Prostate gland (tissue), 2 donors: ENCODE data around the gene SFN. TPM values are rescaled to one million over a fixed set of nuclear protein-coding genes. Genes with fewer than 3 reads are reported as not detected.

Experiments
- DNase-seq: peaks from one replicate; pipeline ENCODE4 v3.0.0-alpha.2; 2019; ENCODE audit warnings: low spot score
- H3K27ac ChIP-seq, 2 donors: fragments of 200-600 bp; sonication (generic); 2 replicates each; pipeline ENCODE4 v1.5.1; 2017 to 2019
- H3K27me3 ChIP-seq: fragments of 200-600 bp; sonication (generic); replicated peaks from 2 replicates; pipeline ENCODE4 v1.5.1; 2019; ENCODE audit not compliant: insufficient read depth
- H3K36me3 ChIP-seq, 2 donors: fragments of 200-600 bp; sonication (generic); 1 replicate in 1 of 2; 2 replicates in 1 of 2; pipeline versions ENCODE4 v1.5.1 to v1.8.1; 2017 to 2019
- H3K4me1 ChIP-seq: fragments of 200-600 bp; sonication (generic); replicated peaks from 2 replicates; pipeline ENCODE4 v1.5.1; 2019
- H3K4me3 ChIP-seq, 2 donors: fragments of 200-600 bp; sonication (generic); 2 replicates each; pipeline ENCODE4 v1.5.1; 2017 to 2019
- H3K9me3 ChIP-seq: fragments of 200-600 bp; sonication (generic); 2 replicates; pipeline ENCODE4 v1.5.1; 2017
- POLR2A ChIP-seq: fragments of 450-650 bp; IDR thresholded peaks from one replicate; pipeline ENCODE4 v1.6.1; 2016; ENCODE audit warnings: antibody characterized with exemption, mild to moderate bottlenecking
- POLR2AphosphoS5 ChIP-seq: sonication (generic); formaldehyde crosslinking; IDR thresholded peaks from one replicate; pipeline ENCODE4 v1.6.1; 2017; ENCODE audit warnings: antibody characterized with exemption
- WGBS: methylation state at CpG from one replicate; pipeline ENCODE4 v1.1.5; 2018; 5-methylcytosine and 5-hydroxymethylcytosine counted together
- intact Hi-C: fragments of 100-400 bp; cut with DNase I; formaldehyde crosslinking; loops from one replicate; pipeline ENCODE4 v1.14.2; 2022
- small RNA-seq, 2 donors: library from RNA; depleted of rRNA; stranded (forward); fragments of <200 nt; gene quantifications; one replicate each; pipeline ENCODE3, GENCODE V24; 2016
- total RNA-seq, 2 donors: library from RNA; depleted of rRNA; stranded (reverse); fragments of >200 nt; gene quantifications; one replicate each; pipeline ENCODE4 v1.1.0, GENCODE V29; 2016
- TF ChIP-seq, protein P1 (sequence below), 4 experiments: fragments of 200-600 bp in 2 of 4; fragments of 450-650 bp in 2 of 4; sonication (generic) in 2 of 4; IDR thresholded peaks; 1 replicate in 3 of 4; 2 replicates in 1 of 4; pipeline ENCODE4 v1.5.1; 2016 to 2019; ENCODE audit warnings: antibody characterized with exemption in 4 of 4, mild to moderate bottlenecking in 2 of 4, moderate library complexity in 2 of 4

Gene SFN
- total RNA-seq, 2 donors from 2014 or later: 39.2 to 80.7 TPM

DNA sequence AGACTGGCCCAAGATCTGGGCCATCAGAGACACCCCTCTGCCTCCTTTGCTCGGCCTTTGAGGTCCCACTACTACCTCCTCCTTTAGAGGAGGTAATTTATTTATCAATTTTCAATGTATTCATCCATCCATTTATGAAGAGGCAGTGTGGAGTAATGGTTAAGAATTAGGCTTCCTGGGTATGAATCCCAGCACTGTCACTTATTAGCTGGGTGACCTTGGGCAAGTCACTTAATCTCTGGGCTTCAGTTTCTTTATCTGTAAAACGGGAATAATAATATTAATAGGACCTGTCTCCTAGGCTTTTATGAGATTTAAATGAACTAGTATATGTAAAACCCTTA is 49.2 kb downstream of the SFN start:
- Histone ChIP-seq H3K9me3 (no peaks in the 10 kb centered on the region), H3K27me3 (no peaks in the 10 kb centered on the region), H3K27ac (no peak overlapping the region), H3K4me3 (no peak overlapping the region), H3K4me1 (no peaks in the 10 kb centered on the region), H3K36me3 (no peaks in the 10 kb centered on the region)
- intact Hi-C loops: no loop called here
- TF ChIP-seq, protein P1, sequence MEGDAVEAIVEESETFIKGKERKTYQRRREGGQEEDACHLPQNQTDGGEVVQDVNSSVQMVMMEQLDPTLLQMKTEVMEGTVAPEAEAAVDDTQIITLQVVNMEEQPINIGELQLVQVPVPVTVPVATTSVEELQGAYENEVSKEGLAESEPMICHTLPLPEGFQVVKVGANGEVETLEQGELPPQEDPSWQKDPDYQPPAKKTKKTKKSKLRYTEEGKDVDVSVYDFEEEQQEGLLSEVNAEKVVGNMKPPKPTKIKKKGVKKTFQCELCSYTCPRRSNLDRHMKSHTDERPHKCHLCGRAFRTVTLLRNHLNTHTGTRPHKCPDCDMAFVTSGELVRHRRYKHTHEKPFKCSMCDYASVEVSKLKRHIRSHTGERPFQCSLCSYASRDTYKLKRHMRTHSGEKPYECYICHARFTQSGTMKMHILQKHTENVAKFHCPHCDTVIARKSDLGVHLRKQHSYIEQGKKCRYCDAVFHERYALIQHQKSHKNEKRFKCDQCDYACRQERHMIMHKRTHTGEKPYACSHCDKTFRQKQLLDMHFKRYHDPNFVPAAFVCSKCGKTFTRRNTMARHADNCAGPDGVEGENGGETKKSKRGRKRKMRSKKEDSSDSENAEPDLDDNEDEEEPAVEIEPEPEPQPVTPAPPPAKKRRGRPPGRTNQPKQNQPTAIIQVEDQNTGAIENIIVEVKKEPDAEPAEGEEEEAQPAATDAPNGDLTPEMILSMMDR (IDR thresholded peaks at IDR 0.05): no peak
- TF ChIP-seq POLR2AphosphoS5 (no peak), POLR2A (no peak)
- DNase-seq: no peak
- 64% methylated on average over 2 of the region's 2 CpGs for WGBS

DNA sequence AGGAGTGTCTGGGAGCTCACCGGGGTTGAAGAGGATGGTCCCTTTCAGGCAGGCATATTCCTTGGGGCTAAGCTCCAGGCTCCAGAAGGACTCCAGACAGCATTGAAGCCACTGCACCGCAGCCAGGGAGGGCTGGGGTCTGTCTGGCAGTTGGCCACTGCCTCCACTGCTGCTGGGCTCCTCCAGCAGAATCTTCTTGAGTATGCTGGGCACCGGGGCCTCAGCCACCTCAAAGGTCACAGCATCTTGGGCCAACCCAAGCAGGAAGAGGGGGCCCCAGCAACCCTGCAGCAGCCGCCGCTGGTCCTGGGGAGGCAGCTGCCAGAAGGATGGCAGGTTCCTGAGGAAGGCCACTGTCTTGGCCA is 50.4 kb downstream of the SFN start:
- Histone ChIP-seq H3K27ac (no peak overlapping the region), H3K9me3 (no peaks in the 10 kb centered on the region), H3K36me3 (no peaks in the 10 kb centered on the region), H3K4me3 (no peak overlapping the region), H3K4me1 (no peaks in the 10 kb centered on the region), H3K27me3 (no peaks in the 10 kb centered on the region)
- intact Hi-C loops: no loop called here
- TF ChIP-seq POLR2A (no peak), POLR2AphosphoS5 (no peak)
- TF ChIP-seq, protein P1 (IDR thresholded peaks at IDR 0.05): no peak
- WGBS: 86% methylated on average over 5 of the region's 5 CpGs
- DNase-seq: no peak

Small RNA genes lying within 50 kb of the gene (small RNA-seq; reads per million reads assigned to genes)
- gene RN7SL165P: 0 reads per million in 2 donors

Other genes with a start within 250 kb of the SFN start
- 10 to 100 TPM; 71.4 to 92.8 TPM for gene ARID1A, start 167.1 kb upstream of the SFN start, total RNA-seq
- 10 to 100 TPM; 26.4 to 32.4 TPM for gene PIGV, start 75.2 kb upstream of the SFN start, total RNA-seq
- 10 to 100 TPM; 20.0 to 30.7 TPM for gene ZDHHC18, start 36.5 kb upstream of the SFN start, total RNA-seq
- gene GPN2, start 27.1 kb downstream of the SFN start, total RNA-seq: 10 to 100 TPM; 15.7 to 26.0 TPM
- gene GPATCH3, start 37.3 kb downstream of the SFN start, total RNA-seq: 10 to 100 TPM in 1 of 2 donors, 1 to 10 TPM in 1; 9.2 to 28.2 TPM
- not detected for gene NR0B2, start 50.8 kb downstream of the SFN start, total RNA-seq
- gene NUDC, start 58.6 kb downstream of the SFN start, total RNA-seq: 10 to 100 TPM; 65.4 to 66.3 TPM
- 10 to 100 TPM; 14.0 to 42.8 TPM for gene KDF1, start 97.3 kb downstream of the SFN start, total RNA-seq
- gene TRNP1, start 130.5 kb downstream of the SFN start, total RNA-seq: 10 to 100 TPM; 21.1 to 30.6 TPM
- 10 to 100 TPM; 19.1 to 19.9 TPM for gene TENT5B, start 149.7 kb downstream of the SFN start, total RNA-seq